ENCODE data around the gene CLEC10A.

The CLEC10A gene

GRCh38 chr17:7042501-7043181 is 37.4 kb downstream of the CLEC10A start:
- DNase-seq (ENCODE audit: low read depth in 1 of 2, low spot score in 1 of 2): no peak

GRCh38 chr17:7041607-7042500 is 38.2 kb downstream of the CLEC10A start:
- DNase-seq (ENCODE audit: low read depth in 1 of 2, low spot score in 1 of 2): no peak

- no peak for DNase-seq (ENCODE audit: low read depth in 1 of 2, low spot score in 1 of 2)
Observed at GRCh38 chr17:7039832-7040231, 40.2 kb downstream of the CLEC10A start.

GRCh38 chr17:7038025-7038862 is 41.8 kb downstream of the CLEC10A start:
- DNase-seq (ENCODE audit: low read depth in 1 of 2, low spot score in 1 of 2): no peak

- peak; percentile 96 for DNase-seq (ENCODE audit: low read depth in 1 of 2, low spot score in 1 of 2)
Observed at GRCh38 chr17:7035591-7036368, 44.3 kb downstream of the CLEC10A start, which contains the start of gene SLC16A13. Gene SLC16A13, plus strand, starts transcription at chr17:7036015. Its CDS starts 368 bp downstream, at chr17:7036383.

- no peak for DNase-seq (ENCODE audit: low read depth in 1 of 2, low spot score in 1 of 2)
Observed at GRCh38 chr17:7034955-7035590, 45.0 kb downstream of the CLEC10A start.

GRCh38 chr17:7029659-7030058 is 50.4 kb downstream of the CLEC10A start:
- DNase-seq (ENCODE audit: low read depth in 1 of 2, low spot score in 1 of 2): no peak

GRCh38 chr17:7029096-7029495 is 51.0 kb downstream of the CLEC10A start:
- no peak for DNase-seq (ENCODE audit: low read depth in 1 of 2, low spot score in 1 of 2)

- no peak for DNase-seq (ENCODE audit: low read depth in 1 of 2, low spot score in 1 of 2)
Observed at GRCh38 chr17:7027335-7027734, 52.7 kb downstream of the CLEC10A start.

GRCh38 chr17:7026471-7027115 is 53.5 kb downstream of the CLEC10A start:
- DNase-seq (ENCODE audit: low read depth in 1 of 2, low spot score in 1 of 2): no peak

GRCh38 chr17:7025245-7025644 is 54.8 kb downstream of the CLEC10A start:
- DNase-seq (ENCODE audit: low read depth in 1 of 2, low spot score in 1 of 2): no peak
